ENCODE data around the gene PTPRU. TPM values are rescaled to one million over a fixed set of nuclear protein-coding genes. Genes with fewer than 3 reads are reported as not detected.

The PTPRU gene
- total and polyA plus RNA-seq, 2 of the 8 experiments (the other 6 are each of a cell fraction or from before 2014, with no cell fraction given): 33.8 to 41.8 TPM

- Histone ChIP-seq H3K4me2 (ENCODE audit: insufficient read depth in 1 of 2, low read depth in 2 of 2, low read length in 2 of 2) (no peak overlapping the region), H2BK120ac (replicated peaks; ENCODE audit: low read depth, low read length) (no peak overlapping the region), H4K91ac (replicated peaks; ENCODE audit: insufficient read length, low read length) (no peak overlapping the region), H3K79me1 (ENCODE audit: low read depth, low read length) (no peaks in the 10 kb centered on the region), H2BK12ac (ENCODE audit: low read depth, low read length) (no peak overlapping the region), H4K20me1 (replicated peaks in 1 of 2; ENCODE audit: control insufficient read depth in 1 of 2, insufficient read depth in 2 of 2, low read length in 2 of 2) (peaks cover 0 to 5% of the 10 kb centered on the region in 2 experiments), H4K8ac (ENCODE audit: extremely low read depth, insufficient read depth, low read length) (no peak overlapping the region), H3K9me3 (ENCODE audit: insufficient read depth in 2 of 2, low read depth in 1 of 2, low read length in 1 of 2) (0 out of 4 replicates have a peak, but pooled peaks cover 0 to 2% of the 10 kb centered on the region in 2 experiments), H3K4ac (replicated peaks; ENCODE audit: insufficient read length, low read depth, low read length) (no peak overlapping the region), H2BK15ac (ENCODE audit: low read length) (no peak overlapping the region), H3K36me3 (ENCODE audit: control insufficient read depth in 2 of 4, insufficient read depth in 4 of 4, low read length in 3 of 4) (peaks cover 0 to 8% (median under 1%) of the 10 kb centered on the region in 4 experiments; a peak in 2 of 8 replicates), H3K27me3 (replicated peaks in 1 of 4; ENCODE audit: control insufficient read depth in 3 of 4, extremely low read depth in 1 of 4, insufficient read depth in 3 of 4, low read length in 3 of 4) (no peaks in the 10 kb centered on the region), H3K23ac (ENCODE audit: insufficient read length) (no peak overlapping the region), H2BK20ac (ENCODE audit: low read length) (no peak overlapping the region), H3K79me2 (ENCODE audit: control insufficient read depth in 1 of 2, insufficient read depth in 2 of 2, low read length in 2 of 2) (no peaks in the 10 kb centered on the region), H2AK5ac (ENCODE audit: low read depth, low read length) (no peak overlapping the region), H3K23me2 (ENCODE audit: low read depth, low read length) (no peaks in the 10 kb centered on the region), H3K4me3 (ENCODE audit: extremely low read depth in 1 of 4, insufficient read depth in 2 of 4, low read depth in 3 of 4, low read length in 4 of 4) (no peak overlapping the region), H3K18ac (ENCODE audit: extremely low read depth, low read length) (no peak overlapping the region), H2BK5ac (ENCODE audit: low read depth, low read length) (no peak overlapping the region), H3K4me1 (replicated peaks in 1 of 4; ENCODE audit: control insufficient read depth in 3 of 4, insufficient read depth in 4 of 4, low read length in 3 of 4) (no peaks in the 10 kb centered on the region), H3K14ac (ENCODE audit: insufficient read length) (no peak overlapping the region), H2AFZ (ENCODE audit: low read length) (no peak overlapping the region), H3K56ac (replicated peaks; ENCODE audit: insufficient read length, low read depth, low read length) (no peak overlapping the region), H3K9ac (replicated peaks in 1 of 4; ENCODE audit: extremely low read depth in 1 of 4, low read depth in 3 of 4, low read length in 3 of 4) (no peak overlapping the region), H4K5ac (ENCODE audit: insufficient read length, low read depth, low read length) (no peak overlapping the region), H3K27ac (ENCODE audit: low read depth, low read length) (no peak overlapping the region)
- FAIRE-seq (no peak), DNase-seq (ENCODE audit: low read depth in 1 of 2, low spot score in 2 of 2) (no peak)
- ChIA-PET CTCF (ENCODE audit: partially characterized antibody) (interaction anchor here (1.4 kb wide), 1 partner anchor 24 kb away, joined by 3 read pairs; no protein-coding TSS in a partner anchor), POLR2A (ENCODE audit: partially characterized antibody) (interaction anchor here (1.0 kb wide), 1 partner anchor 15 kb away, joined by 3 read pairs; no protein-coding TSS in a partner anchor)
- TF ChIP-seq CBX8 (IDR thresholded peaks at IDR 0.05; ENCODE audit: borderline replicate concordance, low read depth, low read length) (no peak), SIX5 (IDR thresholded peaks at IDR 0.05; ENCODE audit: low read depth, low read length) (no peak), TAF7 (optimal IDR thresholded peaks at IDR 0.05; ENCODE audit: borderline replicate concordance, low read depth, low read length) (no peak), ASH2L (IDR thresholded peaks at IDR 0.05; ENCODE audit: low read length) (no peak), FOSL1 (IDR thresholded peaks at IDR 0.05; ENCODE audit: insufficient read depth, low read depth, low read length) (no peak), RNF2 (IDR thresholded peaks at IDR 0.05; ENCODE audit: borderline replicate concordance, low read depth, low read length, missing control alignments, poor library complexity, severe bottlenecking) (no peak), RAD21 (IDR thresholded peaks at IDR 0.05 in 1 of 2, conservative IDR thresholded peaks at IDR 0.05 in 1 of 2; ENCODE audit: low read depth in 2 of 2, low read length in 2 of 2) (no peak), TCF12 (IDR thresholded peaks at IDR 0.05; ENCODE audit: low read depth, low read length) (no peak), ATF3 (IDR thresholded peaks at IDR 0.05; ENCODE audit: insufficient read depth, low read depth, low read length) (no peak), MAX (IDR thresholded peaks at IDR 0.05) (no peak), POLR2A (IDR thresholded peaks at IDR 0.05; ENCODE audit: control extremely low read depth in 1 of 2, low read depth in 2 of 2, low read length in 2 of 2) (no peak), RFX5 (IDR thresholded peaks at IDR 0.05; ENCODE audit: borderline replicate concordance, low read depth, low read length) (no peak), BRCA1 (IDR thresholded peaks at IDR 0.05; ENCODE audit: low read depth, low read length) (no peak)
- 86% methylated on average over 4 of the region's 4 CpGs; no CpG with 5 or more reads in 1 of the 2 experiments for WGBS, 2 experiments (ENCODE audit: extremely low coverage in 1 of 2, insufficient coverage in 1 of 2, insufficient read length in 1 of 2, insufficient replicate concordance in 2 of 2, low coverage in 1 of 2, low lambda C conversion rate in 2 of 2, missing lambda C conversion rate in 1 of 2)
These were observed 61.9 kb downstream of the PTPRU start for GRCh38 chr1:29298246-29298645.

All from H1 (cell line).